Activated CD8-positive, alpha-beta T cell treated with anti-CD3 and anti-CD28 coated beads, Interleukin-2, amount 10 ng/mL, durations not matched to agents 7 days and 5 days (primary cell): ENCODE data around the gene FOXR2. TPM values are rescaled to one million over a fixed set of nuclear protein-coding genes. Genes with fewer than 3 reads are reported as not detected.

Experiments used
- ATAC-seq: fragments of 150-1000 bp; cut with Tn5 transposase; one replicate; pipeline ENCODE4 v1.10.0; 2021; ENCODE audit warnings: moderate library complexity
- CTCF ChIA-PET: fragments of 350-600 bp; sonication (Branson Sonifier 250); formaldehyde crosslinking; loops from one replicate; lab custom pipeline; 2021; ENCODE audit warnings: antibody characterized with exemption; lab: Charles Lee
- POLR2A ChIA-PET: fragments of 350-600 bp; sonication (Branson Sonifier 250); formaldehyde crosslinking; loops from one replicate; lab custom pipeline; 2021; ENCODE audit warnings: antibody characterized with exemption; lab: Charles Lee
- DNase-seq: peaks from one replicate; pipeline ENCODE4 v3.0.0-alpha.2; 2020
- H3K27ac Mint-ChIP-seq: one replicate; pipeline ENCODE4 v1.8.0; 2021; ENCODE audit warnings: mild to moderate bottlenecking, mixed read lengths
- H3K27me3 Mint-ChIP-seq: one replicate; pipeline ENCODE4 v1.8.0; 2021; ENCODE audit warnings: low read depth, mixed read lengths
- H3K36me3 Mint-ChIP-seq: one replicate; pipeline ENCODE4 v1.8.0; 2021; ENCODE audit warnings: low read depth, mixed read lengths
- H3K4me1 Mint-ChIP-seq: one replicate; pipeline ENCODE4 v1.8.0; 2021; ENCODE audit warnings: low read depth, mixed read lengths
- H3K4me3 Mint-ChIP-seq: one replicate; pipeline ENCODE4 v1.8.0; 2021; ENCODE audit warnings: mild to moderate bottlenecking, mixed read lengths
- H3K9me3 Mint-ChIP-seq: one replicate; pipeline ENCODE4 v1.8.0; 2022; ENCODE audit warnings: mixed read lengths; ENCODE audit not compliant: insufficient read depth
- total RNA-seq, 2 experiments: library from RNA; stranded (reverse); gene quantifications; one replicate each; pipeline ENCODE4 v1.2.3, GENCODE V29; 2021

Gene FOXR2, protein sequence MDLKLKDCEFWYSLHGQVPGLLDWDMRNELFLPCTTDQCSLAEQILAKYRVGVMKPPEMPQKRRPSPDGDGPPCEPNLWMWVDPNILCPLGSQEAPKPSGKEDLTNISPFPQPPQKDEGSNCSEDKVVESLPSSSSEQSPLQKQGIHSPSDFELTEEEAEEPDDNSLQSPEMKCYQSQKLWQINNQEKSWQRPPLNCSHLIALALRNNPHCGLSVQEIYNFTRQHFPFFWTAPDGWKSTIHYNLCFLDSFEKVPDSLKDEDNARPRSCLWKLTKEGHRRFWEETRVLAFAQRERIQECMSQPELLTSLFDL
- total RNA-seq, result not detected

DNA sequence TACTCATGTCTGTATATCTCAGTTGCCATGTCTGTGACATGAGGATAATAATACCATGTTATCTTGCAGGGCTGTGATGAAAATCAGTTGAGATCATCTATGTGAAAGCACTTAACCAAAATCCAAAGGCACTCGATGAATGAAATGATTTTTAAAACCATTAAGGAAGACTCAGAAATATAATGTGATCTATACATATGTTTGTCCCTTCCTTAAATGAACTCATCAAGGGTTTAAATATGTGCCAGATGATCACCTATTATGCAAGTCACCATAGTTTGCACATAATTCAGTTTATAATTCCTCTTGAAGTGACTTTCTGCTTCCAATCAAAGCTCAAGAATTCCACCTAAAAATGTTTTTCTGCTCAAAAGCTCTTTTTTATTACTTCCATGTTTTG lies at the start of gene FOXR2:
TSS of gene FOXR2 (plus strand) at position 301 of the 400 bp plus-strand sequence. CDS start 312 bp downstream, outside the sequence.
- Mint-ChIP-seq H3K4me1 (no peaks in the 10 kb centered on the region), H3K27ac (no peak within 1 kb of the TSS)
- CTCF ChIA-PET, result no interaction called here

DNA sequence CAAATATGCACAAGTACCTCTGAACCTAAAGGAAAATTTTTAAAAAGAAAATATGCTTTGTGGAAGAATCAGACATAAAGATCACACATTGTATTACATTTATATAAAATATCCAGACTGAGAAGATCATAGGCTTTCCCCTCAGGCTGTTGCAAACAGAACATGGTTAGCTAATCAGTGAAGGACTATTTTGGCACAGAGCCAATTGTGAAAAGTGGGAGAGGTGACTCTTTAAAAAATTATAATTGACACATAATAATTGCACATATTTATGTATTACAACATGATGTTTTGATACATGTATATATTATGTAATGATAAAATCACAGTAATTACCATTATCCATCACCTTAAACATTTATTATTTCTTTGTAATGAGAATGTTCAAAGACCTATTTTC lies 44.1 kb upstream of the FOXR2 start:
- CTCF ChIA-PET, result no interaction called here
- H3K27ac Mint-ChIP-seq, result no peak overlapping the region

More for the DNA sequence above, at the start of gene FOXR2:
- Mint-ChIP-seq H3K27me3 (no peaks in the 10 kb centered on the region), H3K4me3 (no peak within 1 kb of the TSS), H3K9me3 (no peaks in the 10 kb centered on the region), H3K36me3 (no peaks in the 10 kb centered on the region)
- DNase-seq, result no peak
- no peak for ATAC-seq
- POLR2A ChIA-PET, result interaction anchor here (0.6 kb wide), 1 partner anchor 95 kb away, joined by 4 read pairs; no protein-coding TSS in a partner anchor

DNA sequence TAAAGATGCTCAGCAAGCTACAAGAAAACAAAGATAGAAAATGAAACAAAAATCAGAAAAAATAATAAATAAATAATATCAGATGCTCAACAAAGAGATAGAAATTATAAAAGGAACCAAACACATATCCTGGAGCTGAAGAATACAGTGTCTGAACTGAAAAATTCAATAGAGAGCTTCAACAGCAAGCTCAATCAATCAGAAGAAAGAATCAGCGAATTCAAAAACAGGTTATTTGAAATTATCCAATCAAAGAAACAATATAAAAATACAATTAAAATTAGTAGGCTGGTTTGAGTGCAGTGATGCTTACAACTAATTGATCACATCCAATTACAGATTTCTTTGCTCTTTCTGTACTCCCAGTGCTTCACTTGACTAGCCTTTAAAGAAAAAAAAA lies 40.8 kb upstream of the FOXR2 start:
- H3K9me3 Mint-ChIP-seq, result peaks cover 12% of the 10 kb centered on the region
- ChIA-PET CTCF (no interaction called here), POLR2A (no interaction called here)
- no peaks in the 10 kb centered on the region for H3K27me3 Mint-ChIP-seq
- H3K36me3 Mint-ChIP-seq, result no peaks in the 10 kb centered on the region
- H3K27ac Mint-ChIP-seq, result no peak overlapping the region
- ATAC-seq (no peak), DNase-seq (no peak)
- H3K4me3 Mint-ChIP-seq, result no peak overlapping the region
- H3K4me1 Mint-ChIP-seq, result no peaks in the 10 kb centered on the region

More for the DNA sequence above, 44.1 kb upstream of the FOXR2 start:
- H3K4me1 Mint-ChIP-seq, result no peaks in the 10 kb centered on the region
- ATAC-seq, result no peak
- H3K36me3 Mint-ChIP-seq, result no peaks in the 10 kb centered on the region
- no peak overlapping the region for H3K4me3 Mint-ChIP-seq
- no peaks in the 10 kb centered on the region for H3K27me3 Mint-ChIP-seq
- peaks cover 8% of the 10 kb centered on the region for H3K9me3 Mint-ChIP-seq
- POLR2A ChIA-PET, result no interaction called here
- no peak for DNase-seq

DNA sequence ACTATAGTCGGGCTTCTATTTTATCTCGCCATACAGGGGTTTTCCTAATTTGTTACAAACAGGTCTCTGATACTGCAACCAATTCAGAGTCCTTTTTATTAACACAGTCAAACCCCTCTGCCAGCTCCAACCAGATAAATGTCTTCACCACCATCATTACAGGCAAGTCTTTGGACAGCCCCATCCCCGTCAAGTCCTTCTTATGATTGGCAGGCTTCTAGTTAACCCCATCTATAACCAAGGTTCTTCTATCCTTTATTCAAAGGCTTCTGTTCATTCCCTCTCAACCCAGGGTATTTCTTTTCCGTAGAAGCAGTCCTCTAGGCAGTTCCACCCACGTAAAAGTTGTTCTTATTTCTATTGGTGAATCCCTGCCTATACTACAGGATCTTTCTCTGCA lies 29.9 kb upstream of the FOXR2 start:
- ChIA-PET POLR2A (no interaction called here), CTCF (no interaction called here)
- H3K4me1 Mint-ChIP-seq, result no peaks in the 10 kb centered on the region
- no peak for DNase-seq
- no peaks in the 10 kb centered on the region for H3K9me3 Mint-ChIP-seq
- no peak overlapping the region for H3K4me3 Mint-ChIP-seq
- H3K36me3 Mint-ChIP-seq, result no peaks in the 10 kb centered on the region
- ATAC-seq, result no peak
- no peak overlapping the region for H3K27ac Mint-ChIP-seq
- no peaks in the 10 kb centered on the region for H3K27me3 Mint-ChIP-seq

DNA sequence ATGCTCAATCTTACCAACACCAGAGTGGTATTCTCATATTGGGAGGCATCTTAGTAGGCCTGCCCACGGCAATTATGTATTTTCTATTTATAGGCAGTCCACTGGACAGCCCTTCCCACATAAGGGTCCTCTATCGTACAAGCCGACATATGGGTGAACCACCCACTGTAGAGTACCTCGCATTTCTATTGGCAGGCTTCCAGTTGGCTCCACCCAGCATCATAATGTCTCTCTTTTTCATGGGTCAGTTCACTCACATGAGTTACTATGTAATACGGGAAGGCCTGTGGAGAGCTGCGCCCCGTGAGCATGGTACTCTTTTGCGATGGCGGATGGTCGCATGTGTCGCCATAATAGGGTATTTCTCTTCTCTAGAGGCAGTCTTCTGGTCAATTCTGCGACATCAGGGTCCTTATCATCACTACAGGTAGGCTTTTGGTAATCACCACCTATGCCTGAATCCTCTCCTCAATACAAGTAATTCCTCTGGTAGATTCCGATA lies 29.4 kb upstream of the FOXR2 start:
- no peaks in the 10 kb centered on the region for H3K9me3 Mint-ChIP-seq
- H3K36me3 Mint-ChIP-seq, result no peaks in the 10 kb centered on the region
- no peaks in the 10 kb centered on the region for H3K4me1 Mint-ChIP-seq
- no peak overlapping the region for H3K27ac Mint-ChIP-seq
- no peak overlapping the region for H3K4me3 Mint-ChIP-seq
- H3K27me3 Mint-ChIP-seq, result no peaks in the 10 kb centered on the region
- CTCF ChIA-PET, result no interaction called here
- no peak for DNase-seq
- POLR2A ChIA-PET, result no interaction called here
- ATAC-seq, result no peak

DNA sequence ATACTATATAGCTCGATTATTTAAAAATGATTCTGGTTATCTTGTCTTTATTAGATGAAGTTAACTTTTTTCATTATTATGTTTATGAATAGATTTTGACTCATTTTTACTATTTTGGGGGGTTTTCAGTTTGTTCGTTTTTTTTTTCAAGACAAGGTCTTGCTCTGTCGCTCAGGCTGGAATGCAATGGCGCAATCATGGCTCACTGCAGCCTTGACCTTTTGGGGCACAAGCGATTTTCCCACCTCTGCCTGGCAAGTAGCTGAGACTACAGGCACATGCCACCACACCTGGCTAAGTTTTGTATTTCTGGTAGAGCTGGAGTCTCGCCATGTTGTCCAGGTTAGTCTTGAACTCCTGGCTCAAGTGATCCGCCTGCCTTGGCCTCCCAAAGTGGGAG lies 24.9 kb upstream of the FOXR2 start:
- Mint-ChIP-seq H3K4me1 (no peaks in the 10 kb centered on the region), H3K36me3 (no peaks in the 10 kb centered on the region), H3K9me3 (no peaks in the 10 kb centered on the region), H3K27ac (no peak overlapping the region), H3K27me3 (no peaks in the 10 kb centered on the region), H3K4me3 (no peak overlapping the region)
- POLR2A ChIA-PET, result no interaction called here
- ATAC-seq (no peak), DNase-seq (no peak)
- CTCF ChIA-PET, result no interaction called here

DNA sequence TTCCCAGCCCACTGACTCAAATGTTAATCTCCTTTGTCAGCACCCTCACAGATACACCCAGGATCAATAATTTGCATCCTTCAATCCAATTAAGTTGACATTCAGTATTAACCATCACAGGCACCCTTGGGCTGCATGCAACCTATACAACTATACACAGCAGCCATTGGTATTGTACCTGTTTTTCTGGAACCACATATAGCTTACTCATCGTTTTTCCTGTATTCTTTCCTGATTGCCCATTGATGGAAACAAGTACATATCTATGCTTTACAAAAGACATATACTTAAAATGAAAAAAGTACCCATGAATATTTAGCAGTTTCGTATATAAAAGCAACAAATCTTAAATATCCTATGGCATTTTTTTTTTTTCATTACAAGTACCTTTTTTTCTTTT lies 3.7 kb upstream of the FOXR2 start:
- H3K36me3 Mint-ChIP-seq, result no peaks in the 10 kb centered on the region
- H3K27me3 Mint-ChIP-seq, result no peaks in the 10 kb centered on the region
- CTCF ChIA-PET, result no interaction called here
- no peaks in the 10 kb centered on the region for H3K9me3 Mint-ChIP-seq
- DNase-seq (no peak), ATAC-seq (no peak)
- no peaks in the 10 kb centered on the region for H3K4me1 Mint-ChIP-seq
- H3K4me3 Mint-ChIP-seq, result no peak overlapping the region
- POLR2A ChIA-PET, result no interaction called here
- H3K27ac Mint-ChIP-seq, result no peak overlapping the region

DNA sequence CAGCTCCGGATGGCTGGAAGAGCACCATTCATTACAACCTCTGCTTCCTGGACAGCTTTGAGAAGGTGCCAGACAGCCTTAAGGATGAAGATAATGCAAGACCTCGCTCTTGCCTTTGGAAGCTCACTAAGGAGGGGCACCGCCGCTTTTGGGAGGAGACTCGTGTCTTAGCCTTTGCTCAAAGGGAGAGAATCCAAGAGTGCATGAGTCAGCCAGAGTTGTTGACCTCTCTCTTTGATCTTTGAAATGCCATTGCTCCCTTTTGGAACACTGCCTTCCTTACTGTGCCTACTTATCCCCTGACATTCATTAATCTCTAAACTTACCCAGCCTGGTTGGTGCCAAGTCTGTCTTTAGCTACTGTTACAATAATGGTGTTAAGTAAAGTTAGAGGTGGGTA lies 1.2 kb downstream of the FOXR2 start:
- Mint-ChIP-seq H3K27ac (no peak overlapping the region), H3K27me3 (no peaks in the 10 kb centered on the region), H3K4me1 (no peaks in the 10 kb centered on the region), H3K9me3 (no peaks in the 10 kb centered on the region), H3K4me3 (no peak overlapping the region), H3K36me3 (no peaks in the 10 kb centered on the region)
- ATAC-seq (no peak), DNase-seq (no peak)
- POLR2A ChIA-PET, result no interaction called here
- CTCF ChIA-PET, result no interaction called here

DNA sequence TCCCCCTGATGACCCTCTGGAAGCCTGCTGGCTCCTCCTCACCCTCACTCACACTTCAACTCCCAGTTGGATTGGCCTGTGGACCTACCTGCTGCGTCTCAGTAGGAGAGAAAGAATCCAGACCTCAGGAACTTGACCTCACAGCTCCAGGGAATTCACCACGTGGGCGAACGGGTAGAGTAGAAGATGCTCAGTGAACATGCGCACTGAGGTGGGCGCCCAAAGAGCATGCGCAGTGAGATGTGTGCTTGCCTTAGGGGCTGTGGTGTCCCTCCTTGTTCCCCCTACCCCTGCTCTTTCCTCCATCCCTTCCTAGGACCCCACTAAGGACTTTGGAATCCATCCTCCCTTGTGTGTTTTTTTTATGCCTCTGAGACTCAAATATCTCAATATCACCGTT lies 12.9 kb downstream of the FOXR2 start:
- Mint-ChIP-seq H3K27me3 (no peaks in the 10 kb centered on the region), H3K9me3 (no peaks in the 10 kb centered on the region), H3K4me3 (no peak overlapping the region), H3K27ac (no peak overlapping the region), H3K4me1 (no peaks in the 10 kb centered on the region), H3K36me3 (no peaks in the 10 kb centered on the region)
- ATAC-seq (no peak), DNase-seq (no peak)
- ChIA-PET CTCF (no interaction called here), POLR2A (no interaction called here)

DNA sequence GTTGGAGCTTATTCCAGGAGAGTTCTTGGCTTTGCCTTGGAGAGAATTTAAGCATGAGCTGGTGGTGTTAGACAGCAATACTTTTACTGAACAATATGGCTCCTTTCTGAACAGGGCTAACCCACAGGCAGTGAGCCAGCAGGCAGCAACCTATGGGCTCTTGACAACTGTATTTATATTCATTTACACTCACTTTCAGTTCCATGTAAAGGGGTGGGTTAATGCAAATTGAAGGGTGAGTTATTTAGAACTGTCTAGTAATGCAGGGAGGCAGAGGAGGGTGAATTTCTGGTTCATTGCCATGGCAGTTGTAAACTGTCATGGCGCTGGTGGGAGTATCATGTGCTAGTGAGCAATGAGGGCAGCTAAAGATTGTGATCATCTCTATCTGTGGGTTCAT lies 15.7 kb downstream of the FOXR2 start:
- Mint-ChIP-seq H3K9me3 (no peaks in the 10 kb centered on the region), H3K4me1 (no peaks in the 10 kb centered on the region), H3K27ac (no peak overlapping the region), H3K4me3 (no peak overlapping the region), H3K36me3 (no peaks in the 10 kb centered on the region), H3K27me3 (no peaks in the 10 kb centered on the region)
- DNase-seq (no peak), ATAC-seq (no peak)
- CTCF ChIA-PET, result no interaction called here
- POLR2A ChIA-PET, result no interaction called here

DNA sequence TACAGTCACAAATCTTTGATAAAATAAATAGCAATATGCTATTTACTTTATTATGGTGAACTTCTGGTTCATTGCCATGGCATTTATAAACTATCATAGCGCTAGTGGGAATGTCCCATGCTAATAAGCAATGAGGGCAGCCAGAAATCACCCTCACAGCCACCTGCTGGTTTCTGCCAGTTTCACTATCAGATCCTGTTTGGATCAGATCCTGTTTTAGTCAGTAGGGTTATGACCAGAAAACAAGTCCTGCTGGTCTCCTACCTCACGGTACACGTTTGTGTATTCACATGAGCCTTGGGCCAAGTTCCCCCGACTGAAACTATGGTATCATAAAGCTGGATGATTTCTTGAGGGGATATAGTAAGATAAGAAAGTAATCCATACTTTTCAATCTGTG lies 17.7 kb downstream of the FOXR2 start:
- Mint-ChIP-seq H3K27ac (no peak overlapping the region), H3K4me1 (no peaks in the 10 kb centered on the region), H3K9me3 (no peaks in the 10 kb centered on the region), H3K27me3 (no peaks in the 10 kb centered on the region), H3K4me3 (no peak overlapping the region), H3K36me3 (no peaks in the 10 kb centered on the region)
- no peak for ATAC-seq
- CTCF ChIA-PET, result no interaction called here
- POLR2A ChIA-PET, result no interaction called here
- no peak for DNase-seq

DNA sequence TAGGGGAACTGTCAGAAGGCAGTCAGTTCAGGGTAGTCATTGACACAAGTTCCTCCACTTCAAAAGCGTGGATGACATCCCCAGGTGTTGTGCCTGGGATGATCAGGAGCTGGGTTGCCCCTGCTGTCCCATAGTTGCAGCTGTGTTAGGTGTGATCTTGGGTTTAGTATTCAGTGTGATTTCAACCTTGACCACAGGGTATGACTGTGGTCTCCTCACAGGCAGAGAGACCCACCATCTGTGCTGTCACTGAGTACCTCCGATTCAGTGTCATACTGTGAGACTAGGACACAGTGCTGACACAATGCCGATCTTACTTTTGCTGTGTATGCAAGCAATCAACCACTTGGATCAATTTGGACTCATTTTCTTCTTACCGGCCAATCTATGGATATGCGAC lies 25.2 kb downstream of the FOXR2 start:
- Mint-ChIP-seq H3K9me3 (no peaks in the 10 kb centered on the region), H3K27ac (no peak overlapping the region), H3K36me3 (no peaks in the 10 kb centered on the region), H3K4me1 (no peaks in the 10 kb centered on the region), H3K4me3 (no peak overlapping the region), H3K27me3 (no peaks in the 10 kb centered on the region)
- POLR2A ChIA-PET, result no interaction called here
- CTCF ChIA-PET, result no interaction called here
- ATAC-seq, result no peak
- no peak for DNase-seq

DNA sequence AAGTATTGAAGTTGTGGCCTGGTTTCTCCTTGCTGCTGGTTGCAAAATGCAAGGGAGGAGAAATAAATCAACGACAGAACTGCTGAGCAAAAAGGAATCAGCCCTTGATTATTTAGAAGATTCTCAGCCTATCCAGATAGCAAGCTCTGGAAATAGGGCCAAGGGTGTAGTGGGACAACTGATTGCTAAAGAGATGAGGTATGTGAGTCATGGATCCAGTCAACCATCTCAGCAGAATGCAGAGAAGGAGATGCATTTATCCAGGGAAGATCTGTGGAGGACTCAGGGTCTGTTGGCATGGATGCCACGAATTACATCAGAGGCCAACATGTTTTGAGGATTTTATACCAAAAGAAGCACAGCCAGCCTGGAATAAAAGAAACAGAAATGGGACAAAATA lies 36.7 kb downstream of the FOXR2 start:
- Mint-ChIP-seq H3K27me3 (no peaks in the 10 kb centered on the region), H3K27ac (no peak overlapping the region), H3K9me3 (no peaks in the 10 kb centered on the region), H3K4me3 (no peak overlapping the region), H3K4me1 (no peaks in the 10 kb centered on the region), H3K36me3 (no peaks in the 10 kb centered on the region)
- no peak for DNase-seq
- POLR2A ChIA-PET, result no interaction called here
- CTCF ChIA-PET, result no interaction called here
- ATAC-seq, result no peak
